Ammon's horn (tissue), 1 donor: ENCODE data around the gene CCT8L2.
"Not testable (repeated sequence)": the region's sequence is repeated elsewhere in the genome, so short reads cannot be mapped to it uniquely, and the experiment has no call there.

ENCODE experiments used
- DNase-seq: peaks from one replicate; pipeline ENCODE4 v3.0.0-alpha.2; 2016; ENCODE audit warnings: low spot score

CCT8L2 gene

GRCh38 chr22:16558376-16558945 is 34.1 kb downstream of the CCT8L2 start:
- DNase-seq = not testable (repeated sequence)

- not testable (repeated sequence) for DNase-seq
Measured at GRCh38 chr22:16557511-16557910, 35.1 kb downstream of the CCT8L2 start.

- DNase-seq = not testable (repeated sequence)
Measured at GRCh38 chr22:16555077-16555994, 37.3 kb downstream of the CCT8L2 start.

GRCh38 chr22:16543310-16543709 is 49.3 kb downstream of the CCT8L2 start:
- DNase-seq = not testable (repeated sequence)
